Erythroblast (primary cell): Measurements from ENCODE around the gene LDLRAP1.

ENCODE experiments used
- GATA1 ChIP-seq: IDR thresholded peaks from 2 replicates; pipeline ENCODE4 v1.6.1; 2011; ENCODE audit warnings: low read depth, mild to moderate bottlenecking, control low read depth, low read length, moderate library complexity
- POLR2A ChIP-seq: IDR thresholded peaks from 2 replicates; pipeline ENCODE4 v1.6.1; 2011; ENCODE audit warnings: mild to moderate bottlenecking, low read length

DNA sequence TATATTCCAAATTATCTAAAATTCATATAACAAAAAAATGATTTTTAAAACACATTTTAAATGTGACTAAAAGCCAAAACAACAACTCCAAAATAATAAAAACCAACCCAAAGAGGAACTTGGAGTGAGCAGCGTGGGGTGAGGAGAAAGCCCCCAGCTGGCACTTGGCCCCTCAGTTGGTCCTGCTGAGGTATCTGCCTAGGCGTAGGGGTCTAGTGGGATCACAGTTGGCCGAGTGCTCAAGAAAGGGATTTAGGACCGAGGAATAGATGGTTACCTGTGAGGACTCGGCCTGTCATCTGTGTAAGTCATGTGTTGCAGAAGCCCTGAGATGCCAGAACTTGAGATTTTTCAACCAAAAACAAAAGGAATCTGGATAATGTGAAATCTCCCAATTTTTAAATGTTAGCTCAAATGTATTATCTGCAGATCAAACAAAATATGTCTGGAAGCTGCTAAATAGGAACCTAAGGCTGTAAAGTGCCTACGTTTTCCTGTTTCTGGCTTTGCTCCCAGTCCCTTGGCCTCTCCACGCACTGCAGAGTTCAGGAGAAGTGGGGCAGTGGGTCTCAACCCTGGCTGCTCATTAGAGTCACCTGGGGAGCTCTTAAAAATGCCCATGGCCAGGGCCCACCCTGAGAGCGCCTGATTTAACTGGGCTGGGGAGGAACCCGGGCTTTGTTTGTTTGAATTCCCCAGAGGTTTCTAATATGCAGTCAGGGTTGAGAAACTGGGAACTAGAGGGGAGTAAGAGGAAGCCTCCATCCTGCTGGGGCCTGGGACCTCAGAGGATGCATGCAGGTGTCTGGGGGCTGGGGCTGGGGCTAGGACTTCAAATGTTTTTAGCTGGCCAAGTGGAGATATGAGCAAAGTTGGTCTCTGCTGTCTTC is 38.5 kb upstream of the LDLRAP1 start:
- TF ChIP-seq POLR2A, result no peak
- TF ChIP-seq GATA1, result no peak
